NCI-H2196 treated with DMSO at 0.1 percent for 48 hours (cell line): ENCODE results near the gene IDH2.
A peak's percentile ranks its signal among the peaks of the same experiment; 100 is the strongest.
"Not testable (repeated sequence)": the region's sequence is repeated elsewhere in the genome, so short reads cannot be mapped to it uniquely, and the experiment has no call there.

Experiments
- DNase-seq: peaks from one replicate; lab custom pipeline; 2025; ENCODE audit not compliant: unreplicated experiment; lab: John Stamatoyannopoulos, UW

Gene IDH2

GRCh38 chr15:90115783-90116182, 13.5 kb upstream of the IDH2 start:
- no peak for DNase-seq

- DNase-seq, result no peak
Observed at GRCh38 chr15:90114451-90114901, 12.2 kb upstream of the IDH2 start.

GRCh38 chr15:90113166-90113565, 10.9 kb upstream of the IDH2 start:
- DNase-seq, result no peak

GRCh38 chr15:90109163-90109751, 7.0 kb upstream of the IDH2 start:
- DNase-seq, result not testable (repeated sequence)

- not testable (repeated sequence) for DNase-seq
Observed at GRCh38 chr15:90108038-90108437, 5.8 kb upstream of the IDH2 start.

GRCh38 chr15:90106522-90107117, 4.4 kb upstream of the IDH2 start:
- DNase-seq, result peak; percentile 26

- DNase-seq, result no peak
Observed at GRCh38 chr15:90105521-90105920, 3.3 kb upstream of the IDH2 start.

- no peak for DNase-seq
Observed at GRCh38 chr15:90104551-90104950, 2.3 kb upstream of the IDH2 start.

- peak; percentile 21 for DNase-seq
Observed at GRCh38 chr15:90103701-90104329, 1.5 kb upstream of the IDH2 start.

GRCh38 chr15:90101130-90101968, 919 bp downstream of the IDH2 start:
- DNase-seq, result no peak

GRCh38 chr15:90099868-90100831, 2.1 kb downstream of the IDH2 start:
- no peak for DNase-seq

- no peak for DNase-seq
Observed at GRCh38 chr15:90099072-90099867, 3.0 kb downstream of the IDH2 start.

- no peak for DNase-seq
Observed at GRCh38 chr15:90097475-90097874, 4.8 kb downstream of the IDH2 start.

- no peak for DNase-seq
Observed at GRCh38 chr15:90095521-90095959, 6.7 kb downstream of the IDH2 start.

- DNase-seq, result no peak
Observed at GRCh38 chr15:90091156-90091931, 10.9 kb downstream of the IDH2 start.

GRCh38 chr15:90090226-90090848, 11.9 kb downstream of the IDH2 start:
- DNase-seq, result no peak

GRCh38 chr15:90087454-90088154, 14.7 kb downstream of the IDH2 start:
- DNase-seq, result no peak

- no peak for DNase-seq
Observed at GRCh38 chr15:90086868-90087268, 15.4 kb downstream of the IDH2 start.
